ENCODE measurements around the gene SIK2.

DNA sequence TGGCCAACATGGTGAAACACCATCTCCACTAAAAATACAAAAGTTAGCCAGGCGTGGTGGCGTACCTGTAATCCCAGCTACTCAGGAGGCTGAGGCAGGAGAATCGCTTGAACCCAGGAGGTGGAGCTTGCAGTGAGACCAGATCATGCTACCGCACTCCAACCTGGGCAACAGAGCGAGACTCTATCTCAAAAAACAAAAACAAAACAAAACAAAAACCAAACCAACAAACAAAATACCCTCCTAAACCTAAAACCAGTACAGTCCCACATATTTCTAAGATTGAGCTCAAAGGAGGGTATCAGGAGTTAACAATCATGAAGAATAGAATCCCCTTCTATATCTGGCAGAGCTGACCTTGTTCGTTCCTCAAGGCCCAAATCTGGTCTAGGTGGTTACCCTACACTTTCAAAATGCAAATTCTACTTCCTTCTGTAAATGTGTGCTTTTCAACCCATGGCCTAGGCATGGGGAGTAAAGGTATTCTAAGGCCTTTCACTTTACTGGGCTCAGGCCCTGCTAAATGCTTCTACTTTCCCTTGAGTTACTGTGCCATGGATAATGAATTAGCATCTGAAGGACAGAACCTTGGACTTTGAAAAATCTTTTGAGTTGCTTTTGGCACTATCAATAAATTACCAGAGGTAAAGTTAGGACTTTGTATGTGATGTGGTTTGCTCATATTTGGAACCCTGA is 174.3 kb downstream of the SIK2 start:
- TF ChIP-seq CTCF (IDR thresholded peaks at IDR 0.05) (no peak), POLR2AphosphoS5 (IDR thresholded peaks at IDR 0.05) (no peak), POLR2A (IDR thresholded peaks at IDR 0.05) (no peak)
